ENCODE measurements around the gene MAN1C1. TPM values are rescaled to one million over a fixed set of nuclear protein-coding genes. Genes with fewer than 3 reads are reported as not detected.
A peak's percentile ranks its signal among the peaks of the same experiment; 100 is the strongest.

Gene MAN1C1
- total and polyA plus RNA-seq, 9 of the 15 experiments (the other 6 are each of a cell fraction or from before 2014, with no cell fraction given) = 0.04 to 0.44 (median 0.10) TPM; not detected in 3

DNA sequence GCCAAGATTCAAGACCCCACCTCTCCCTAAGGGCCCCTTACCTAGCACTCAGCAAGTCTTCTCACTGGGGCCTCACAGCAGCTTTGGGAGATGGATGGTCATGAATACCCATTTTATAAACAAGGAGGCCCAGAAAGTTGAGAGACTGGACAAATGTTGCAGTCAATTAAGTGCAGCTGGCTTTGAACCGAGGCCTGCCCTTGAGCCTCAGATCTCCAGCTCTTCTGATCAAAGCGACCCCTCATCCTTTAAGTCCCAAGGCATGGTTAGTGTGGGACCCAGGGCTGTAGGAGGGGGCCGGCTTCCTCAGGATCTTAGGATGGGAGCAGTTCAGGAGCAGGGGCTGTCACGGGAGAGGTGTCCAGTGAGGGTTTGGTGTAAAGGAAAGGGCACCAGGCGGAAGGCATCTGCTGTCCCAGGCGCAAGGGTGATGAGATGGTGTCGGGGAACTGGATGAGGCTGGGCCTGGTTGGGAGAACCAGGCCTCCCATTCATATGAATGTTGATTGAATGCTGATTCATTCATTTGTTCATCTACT, 198.0 kb downstream of the MAN1C1 start:
- H2AFZ ChIP-seq (ENCODE audit: low read depth, low read length) = no peak overlapping the region
- WGBS (ENCODE audit: insufficient coverage, low coverage, missing lambda C conversion rate) = 76% methylated on average over 7 of the region's 7 CpGs
- H3K27me3 ChIP-seq (ENCODE audit: control insufficient read depth in 2 of 2, insufficient read depth in 2 of 2, low read length in 2 of 2) = no peaks in the 10 kb centered on the region
- no peaks in the 10 kb centered on the region for H3K9me1 ChIP-seq (ENCODE audit: control insufficient read depth, insufficient read depth, low read length)
- FAIRE-seq (no peak), DNase-seq (ENCODE audit: extremely low read depth in 1 of 4, low spot score in 3 of 4) (no peak), ATAC-seq (no peak)
- H3K36me3 ChIP-seq (ENCODE audit: control insufficient read depth, insufficient read depth, low read length) = peaks cover 4% of the 10 kb centered on the region; the same call in 1 of the 3 replicates
- H3K27ac ChIP-seq (ENCODE audit: extremely low read depth, low read depth, low read length) = no peak overlapping the region
- CTCF ChIA-PET (ENCODE audit: low intra/inter-chr PET ratio) = no interaction called here
- no peaks in the 10 kb centered on the region for H3K9me3 ChIP-seq (replicated peaks; ENCODE audit: control insufficient read depth, insufficient read depth, low read depth, low read length)
- peak overlapping the region in 1 of 2 experiments; percentile 69; a peak in 1 of 4 replicates for H3K9ac ChIP-seq (ENCODE audit: insufficient read depth in 1 of 2, low read depth in 2 of 2, low read length in 2 of 2)
- in situ Hi-C loops (cut with MboI) = loop anchor here (10.0 kb wide), 1 partner anchor 410 kb away; no protein-coding TSS in a partner anchor
- TF ChIP-seq PHF20 (IDR thresholded peaks at IDR 0.05; ENCODE audit: partially characterized antibody) (no peak), HNRNPLL (IDR thresholded peaks at IDR 0.05; ENCODE audit: low read depth, low read length, poor library complexity, severe bottlenecking) (no peak)
- H3K4me3 ChIP-seq = no peak overlapping the region
- peaks cover 20 to 58% of the 10 kb centered on the region in 2 experiments for H3K4me1 ChIP-seq (replicated peaks in 1 of 2; ENCODE audit: control insufficient read depth in 2 of 2, insufficient read depth in 2 of 2, low read length in 2 of 2)
- no peak overlapping the region for H3K4me2 ChIP-seq (ENCODE audit: insufficient read depth, low read length)
- peaks cover 4% of the 10 kb centered on the region; the same call in 1 of the 2 replicates for H4K20me1 ChIP-seq (replicated peaks; ENCODE audit: control insufficient read depth, insufficient read depth, low read length)
- BruUV-seq (replicated peaks) = no TSS peak
- POLR2A ChIA-PET = interaction anchor here (0.5 to 1.1 kb wide), 3 partner anchors 10 to 575 kb away, joined by 3 read pairs; no protein-coding TSS in a partner anchor
- intact Hi-C loops (cut with micrococcal nuclease) = no loop called here
- H3K79me2 ChIP-seq (ENCODE audit: control insufficient read depth, insufficient read depth, low read length) = peaks cover 15% of the 10 kb centered on the region; the same call in 2 of the 3 replicates
